ENCODE results near the gene ZNF384. TPM values are rescaled to one million over a fixed set of nuclear protein-coding genes. Genes with fewer than 3 reads are reported as not detected.

The ZNF384 gene
- total RNA-seq, 1 donor from 2014 or later, result 50.6 TPM

DNA sequence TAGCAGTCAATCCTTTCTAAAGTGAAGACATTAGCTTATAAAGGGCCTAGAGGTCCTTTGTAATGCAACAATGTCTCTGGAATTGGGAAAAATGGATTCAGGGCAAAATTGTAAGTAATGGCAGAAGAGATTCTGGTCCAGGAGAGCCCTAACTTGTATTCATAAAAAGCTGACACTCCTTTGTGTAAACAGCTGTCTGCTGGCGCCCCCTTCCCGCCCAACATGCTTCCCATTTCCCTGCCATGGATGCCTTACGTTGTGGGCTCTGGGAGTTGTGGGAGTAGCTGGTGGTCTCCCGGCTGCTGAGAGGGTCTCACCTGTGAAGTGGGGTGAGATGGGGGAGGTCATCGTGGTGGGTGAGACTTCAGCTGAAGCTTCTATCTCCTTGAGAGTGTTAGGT is 44.3 kb downstream of the ZNF384 start:
- Histone ChIP-seq H3K27me3 (ENCODE audit: insufficient read depth, low read length) (no peaks in the 10 kb centered on the region), H3K4me1 (ENCODE audit: insufficient read depth, low read length) (peaks cover 5% of the 10 kb centered on the region), H2AFZ (ENCODE audit: low read depth, low read length) (no peak overlapping the region), H3K36me3 (ENCODE audit: insufficient read depth, low read length) (no peaks in the 10 kb centered on the region), H3K27ac (ENCODE audit: low read depth, low read length) (no peak overlapping the region), H4K20me1 (ENCODE audit: insufficient read depth, low read length) (no peaks in the 10 kb centered on the region), H3K79me2 (ENCODE audit: insufficient read depth, low read length) (no peaks in the 10 kb centered on the region), H3K9ac (ENCODE audit: low read length) (no peak overlapping the region), H3K4me3 (ENCODE audit: insufficient read depth, low read depth, low read length) (no peak overlapping the region), H3K4me2 (ENCODE audit: low read length) (no peak overlapping the region), H3K9me3 (ENCODE audit: insufficient read depth, low read depth, low read length) (peaks cover 18% of the 10 kb centered on the region)
- Mint-ChIP-seq H3K27me3 (ENCODE audit: low read depth, unreplicated experiment) (peaks cover 19% of the 10 kb centered on the region), H3K9me3 (ENCODE audit: unreplicated experiment) (peaks cover 70% of the 10 kb centered on the region), H3K27ac (ENCODE audit: unreplicated experiment) (no peak overlapping the region), H3K4me1 (ENCODE audit: low read depth, unreplicated experiment) (no peaks in the 10 kb centered on the region), H3K4me3 (ENCODE audit: unreplicated experiment) (no peak overlapping the region), H3K36me3 (ENCODE audit: low read depth, unreplicated experiment) (peaks cover 39% of the 10 kb centered on the region)
- DNase-seq (ENCODE audit: low read depth) (no peak), FAIRE-seq (no peak)
- TF ChIP-seq, protein P1, sequence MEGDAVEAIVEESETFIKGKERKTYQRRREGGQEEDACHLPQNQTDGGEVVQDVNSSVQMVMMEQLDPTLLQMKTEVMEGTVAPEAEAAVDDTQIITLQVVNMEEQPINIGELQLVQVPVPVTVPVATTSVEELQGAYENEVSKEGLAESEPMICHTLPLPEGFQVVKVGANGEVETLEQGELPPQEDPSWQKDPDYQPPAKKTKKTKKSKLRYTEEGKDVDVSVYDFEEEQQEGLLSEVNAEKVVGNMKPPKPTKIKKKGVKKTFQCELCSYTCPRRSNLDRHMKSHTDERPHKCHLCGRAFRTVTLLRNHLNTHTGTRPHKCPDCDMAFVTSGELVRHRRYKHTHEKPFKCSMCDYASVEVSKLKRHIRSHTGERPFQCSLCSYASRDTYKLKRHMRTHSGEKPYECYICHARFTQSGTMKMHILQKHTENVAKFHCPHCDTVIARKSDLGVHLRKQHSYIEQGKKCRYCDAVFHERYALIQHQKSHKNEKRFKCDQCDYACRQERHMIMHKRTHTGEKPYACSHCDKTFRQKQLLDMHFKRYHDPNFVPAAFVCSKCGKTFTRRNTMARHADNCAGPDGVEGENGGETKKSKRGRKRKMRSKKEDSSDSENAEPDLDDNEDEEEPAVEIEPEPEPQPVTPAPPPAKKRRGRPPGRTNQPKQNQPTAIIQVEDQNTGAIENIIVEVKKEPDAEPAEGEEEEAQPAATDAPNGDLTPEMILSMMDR (IDR thresholded peaks at IDR 0.05; ENCODE audit: insufficient read depth, low read depth, low read length), result no peak
- TF ChIP-seq EZH2 (IDR thresholded peaks at IDR 0.05; ENCODE audit: insufficient read depth, low read length), result no peak

DNA sequence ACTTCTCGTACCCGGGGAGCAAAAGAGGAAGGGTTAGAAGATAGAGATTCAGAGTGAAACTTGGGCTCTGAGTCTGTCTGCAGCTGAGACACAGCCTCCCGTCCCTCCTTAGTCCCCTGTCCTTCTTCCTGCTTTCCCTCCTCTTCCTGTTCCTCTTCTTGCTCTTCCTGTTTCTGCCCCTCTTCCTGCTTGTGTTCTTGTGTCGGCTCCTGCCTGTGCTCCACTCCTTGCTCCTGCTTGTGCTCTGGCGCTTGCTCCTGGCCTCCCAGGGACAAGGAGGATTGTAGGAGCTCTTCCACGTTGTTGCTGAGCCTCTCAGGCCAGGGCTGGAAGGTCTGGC is 44.9 kb downstream of the ZNF384 start:
- H3K36me3 Mint-ChIP-seq (ENCODE audit: low read depth, unreplicated experiment), result peaks cover 39% of the 10 kb centered on the region
- FAIRE-seq (no peak), DNase-seq (ENCODE audit: low read depth) (no peak)
- peaks cover 70% of the 10 kb centered on the region for H3K9me3 Mint-ChIP-seq (ENCODE audit: unreplicated experiment)
- no peak overlapping the region for H3K27ac Mint-ChIP-seq (ENCODE audit: unreplicated experiment)
- no peaks in the 10 kb centered on the region for H3K27me3 ChIP-seq (ENCODE audit: insufficient read depth, low read length)
- no peak overlapping the region for H3K4me2 ChIP-seq (ENCODE audit: low read length)
- H3K4me1 Mint-ChIP-seq (ENCODE audit: low read depth, unreplicated experiment), result no peaks in the 10 kb centered on the region
- H3K4me1 ChIP-seq (ENCODE audit: insufficient read depth, low read length), result peaks cover 5% of the 10 kb centered on the region
- H3K27ac ChIP-seq (ENCODE audit: low read depth, low read length), result no peak overlapping the region
- no peak overlapping the region for H2AFZ ChIP-seq (ENCODE audit: low read depth, low read length)
- no peaks in the 10 kb centered on the region for H4K20me1 ChIP-seq (ENCODE audit: insufficient read depth, low read length)
- no peaks in the 10 kb centered on the region for H3K36me3 ChIP-seq (ENCODE audit: insufficient read depth, low read length)
- H3K27me3 Mint-ChIP-seq (ENCODE audit: low read depth, unreplicated experiment), result peaks cover 20% of the 10 kb centered on the region
- no peak overlapping the region for H3K4me3 Mint-ChIP-seq (ENCODE audit: unreplicated experiment)
- H3K9ac ChIP-seq (ENCODE audit: low read length), result no peak overlapping the region
- H3K4me3 ChIP-seq (ENCODE audit: insufficient read depth, low read depth, low read length), result no peak overlapping the region
- H3K9me3 ChIP-seq (ENCODE audit: insufficient read depth, low read depth, low read length), result peaks cover 18% of the 10 kb centered on the region
- no peak for TF ChIP-seq EZH2 (IDR thresholded peaks at IDR 0.05; ENCODE audit: insufficient read depth, low read length)
- TF ChIP-seq, protein P1 (IDR thresholded peaks at IDR 0.05; ENCODE audit: insufficient read depth, low read depth, low read length), result no peak
- no peaks in the 10 kb centered on the region for H3K79me2 ChIP-seq (ENCODE audit: insufficient read depth, low read length)

- no peak for TF ChIP-seq EZH2 (IDR thresholded peaks at IDR 0.05; ENCODE audit: insufficient read depth, low read length)
- TF ChIP-seq, protein P1 (IDR thresholded peaks at IDR 0.05; ENCODE audit: insufficient read depth, low read depth, low read length), result no peak
- peaks cover 5% of the 10 kb centered on the region for H3K4me1 ChIP-seq (ENCODE audit: insufficient read depth, low read length)
- DNase-seq (ENCODE audit: low read depth) (no peak), FAIRE-seq (no peak)
- H3K9ac ChIP-seq (ENCODE audit: low read length), result no peak overlapping the region
- Mint-ChIP-seq H3K27ac (ENCODE audit: unreplicated experiment) (no peak overlapping the region), H3K4me1 (ENCODE audit: low read depth, unreplicated experiment) (no peaks in the 10 kb centered on the region), H3K36me3 (ENCODE audit: low read depth, unreplicated experiment) (peaks cover 39% of the 10 kb centered on the region), H3K4me3 (ENCODE audit: unreplicated experiment) (no peak overlapping the region), H3K27me3 (ENCODE audit: low read depth, unreplicated experiment) (peaks cover 22% of the 10 kb centered on the region), H3K9me3 (ENCODE audit: unreplicated experiment) (peaks cover 70% of the 10 kb centered on the region)
- peaks cover 18% of the 10 kb centered on the region for H3K9me3 ChIP-seq (ENCODE audit: insufficient read depth, low read depth, low read length)
- H3K36me3 ChIP-seq (ENCODE audit: insufficient read depth, low read length), result no peaks in the 10 kb centered on the region
- no peak overlapping the region for H3K4me2 ChIP-seq (ENCODE audit: low read length)
- no peaks in the 10 kb centered on the region for H3K27me3 ChIP-seq (ENCODE audit: insufficient read depth, low read length)
- no peaks in the 10 kb centered on the region for H3K79me2 ChIP-seq (ENCODE audit: insufficient read depth, low read length)
- no peak overlapping the region for H3K4me3 ChIP-seq (ENCODE audit: insufficient read depth, low read depth, low read length)
- H4K20me1 ChIP-seq (ENCODE audit: insufficient read depth, low read length), result no peaks in the 10 kb centered on the region
- no peak overlapping the region for H2AFZ ChIP-seq (ENCODE audit: low read depth, low read length)
- no peak overlapping the region for H3K27ac ChIP-seq (ENCODE audit: low read depth, low read length)
Measured at GRCh38 chr12:6643569-6644256, 45.5 kb downstream of the ZNF384 start.

Measured in astrocyte (in vitro differentiated cells and primary cell).